Measurements from ENCODE around the gene TOX3.

GRCh38 chr16:52512297-52512987, 34.5 kb downstream of the TOX3 start:
- TF ChIP-seq, protein P1, sequence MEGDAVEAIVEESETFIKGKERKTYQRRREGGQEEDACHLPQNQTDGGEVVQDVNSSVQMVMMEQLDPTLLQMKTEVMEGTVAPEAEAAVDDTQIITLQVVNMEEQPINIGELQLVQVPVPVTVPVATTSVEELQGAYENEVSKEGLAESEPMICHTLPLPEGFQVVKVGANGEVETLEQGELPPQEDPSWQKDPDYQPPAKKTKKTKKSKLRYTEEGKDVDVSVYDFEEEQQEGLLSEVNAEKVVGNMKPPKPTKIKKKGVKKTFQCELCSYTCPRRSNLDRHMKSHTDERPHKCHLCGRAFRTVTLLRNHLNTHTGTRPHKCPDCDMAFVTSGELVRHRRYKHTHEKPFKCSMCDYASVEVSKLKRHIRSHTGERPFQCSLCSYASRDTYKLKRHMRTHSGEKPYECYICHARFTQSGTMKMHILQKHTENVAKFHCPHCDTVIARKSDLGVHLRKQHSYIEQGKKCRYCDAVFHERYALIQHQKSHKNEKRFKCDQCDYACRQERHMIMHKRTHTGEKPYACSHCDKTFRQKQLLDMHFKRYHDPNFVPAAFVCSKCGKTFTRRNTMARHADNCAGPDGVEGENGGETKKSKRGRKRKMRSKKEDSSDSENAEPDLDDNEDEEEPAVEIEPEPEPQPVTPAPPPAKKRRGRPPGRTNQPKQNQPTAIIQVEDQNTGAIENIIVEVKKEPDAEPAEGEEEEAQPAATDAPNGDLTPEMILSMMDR (IDR thresholded peaks at IDR 0.05) = no peak
- no peak for TF ChIP-seq EZH2 (IDR thresholded peaks at IDR 0.05; ENCODE audit: borderline replicate concordance, insufficient read depth, low read depth, low read length, poor library complexity, severe bottlenecking)
